Measurements from ENCODE around the gene TSNAX.

TSNAX gene

GRCh38 chr1:231612393-231613089, 84.1 kb downstream of the TSNAX start:
- no peak for TF ChIP-seq GATA2 (IDR thresholded peaks at IDR 0.05; ENCODE audit: low read depth, low read length)
- no peak for TF ChIP-seq GATA3 (IDR thresholded peaks at IDR 0.05; ENCODE audit: low read depth, low read length)

GRCh38 chr1:231613419-231614349, 85.2 kb downstream of the TSNAX start:
- no peak for TF ChIP-seq GATA2 (IDR thresholded peaks at IDR 0.05; ENCODE audit: low read depth, low read length)
- TF ChIP-seq GATA3 (IDR thresholded peaks at IDR 0.05; ENCODE audit: low read depth, low read length), result no peak

Data from SH-SY5Y (cell line).